HepG2 (cell line): ENCODE results near the gene MNX1. TPM values are rescaled to one million over a fixed set of nuclear protein-coding genes. Genes with fewer than 3 reads are reported as not detected.

Source experiments
- CREB1 ChIP-seq, 2 experiments: fragments of 450-650 bp in 1 of 2; IDR thresholded peaks; 2 replicates each; pipeline ENCODE4 v1.6.1; 2016 to 2017; ENCODE audit warnings: control low read depth in 1 of 2, mild to moderate bottlenecking in 1 of 2, missing compliant biosample characterization in 1 of 2, missing genetic modification characterization in 1 of 2
- DMAP1 ChIP-seq: IDR thresholded peaks from 2 replicates; pipeline ENCODE4 v1.6.1; 2016
- GRHL1 ChIP-seq: sonication (generic); formaldehyde crosslinking; conservative IDR thresholded peaks from 2 replicates; pipeline ENCODE4 v1.8.0; 2022; ENCODE audit warnings: missing genetic modification reagents
- HDAC2 ChIP-seq: sonication (generic); formaldehyde crosslinking; IDR thresholded peaks from 2 replicates; pipeline ENCODE4 v1.4.0; 2020; ENCODE audit warnings: missing genetic modification reagents
- HES4 ChIP-seq: sonication (generic); formaldehyde crosslinking; IDR thresholded peaks from 2 replicates; pipeline ENCODE4 v1.9.0; 2021; ENCODE audit warnings: mild to moderate bottlenecking, missing genetic modification reagents, borderline replicate concordance
- HNF1B ChIP-seq: sonication (generic); formaldehyde crosslinking; IDR thresholded peaks from 2 replicates; pipeline ENCODE4 v1.5.1; 2020; ENCODE audit warnings: mild to moderate bottlenecking, moderate library complexity, missing genetic modification reagents
- HOXA9 ChIP-seq: sonication (generic); formaldehyde crosslinking; IDR thresholded peaks from 2 replicates; pipeline ENCODE4 v1.8.1; 2022; ENCODE audit warnings: missing genetic modification reagents, mild to moderate bottlenecking, moderate library complexity, borderline replicate concordance
- MEIS1 ChIP-seq: sonication (generic); formaldehyde crosslinking; IDR thresholded peaks from 2 replicates; pipeline ENCODE4 v1.9.0; 2021; ENCODE audit warnings: mild to moderate bottlenecking, missing genetic modification reagents, moderate library complexity, borderline replicate concordance
- USF2 ChIP-seq, 2 experiments: sonication (generic) in 1 of 2; formaldehyde crosslinking in 1 of 2; IDR thresholded peaks; 2 replicates each; pipeline versions ENCODE4 v1.5.1 to v1.6.1; 2011 to 2020; ENCODE audit warnings: borderline replicate concordance in 1 of 2, low read depth in 1 of 2, low read length in 1 of 2, mild to moderate bottlenecking in 1 of 2, missing genetic modification reagents in 1 of 2, moderate library complexity in 1 of 2
- ZBTB3 ChIP-seq: sonication (generic); formaldehyde crosslinking; IDR thresholded peaks from 2 replicates; pipeline ENCODE4 v1.4.0; 2020; ENCODE audit warnings: low read depth, mild to moderate bottlenecking, moderate library complexity, missing genetic modification reagents, borderline replicate concordance
- ZMYM2 ChIP-seq: sonication (generic); formaldehyde crosslinking; IDR thresholded peaks from 2 replicates; pipeline ENCODE4 v1.8.0; 2022; ENCODE audit warnings: mild to moderate bottlenecking, missing genetic modification reagents
- ZNF563 ChIP-seq: sonication (generic); formaldehyde crosslinking; IDR thresholded peaks from 2 replicates; pipeline ENCODE4 v1.8.0; 2022; ENCODE audit warnings: mild to moderate bottlenecking, moderate library complexity, missing genetic modification reagents
- ZNF724P ChIP-seq: sonication (generic); formaldehyde crosslinking; IDR thresholded peaks from 2 replicates; pipeline ENCODE4 v1.8.0; 2022; ENCODE audit warnings: missing genetic modification reagents, borderline replicate concordance
- ZSCAN25 ChIP-seq: sonication (generic); formaldehyde crosslinking; IDR thresholded peaks from 2 replicates; pipeline ENCODE4 v1.8.0; 2022; ENCODE audit warnings: mild to moderate bottlenecking, missing genetic modification reagents
- ZUFSP ChIP-seq: sonication (generic); formaldehyde crosslinking; IDR thresholded peaks from 2 replicates; pipeline ENCODE4 v1.9.0; 2021; ENCODE audit warnings: missing genetic modification reagents, mild to moderate bottlenecking, borderline replicate concordance
- ZZZ3 ChIP-seq: sonication (generic); formaldehyde crosslinking; IDR thresholded peaks from 2 replicates; pipeline ENCODE4 v1.4.0; 2020; ENCODE audit warnings: missing genetic modification reagents, mild to moderate bottlenecking, borderline replicate concordance
- polyA plus RNA-seq, 8 experiments: library from polyadenylated mRNA; depleted of rRNA in 3 of 8; stranded (reverse) in 7 of 8; unstranded in 1 of 8; fragments of >200 nt; fragmentation: Illumina TruSeq in 4 of 8; extraction: Trizol in 4 of 8; gene quantifications; 2 replicates each; pipeline versions ENCODE4 v1.2.1 to v1.2.3, GENCODE V29; 2011 to 2016; ENCODE audit warnings: low read depth in 4 of 8, missing spikeins in 1 of 8, mixed read lengths in 1 of 8; ENCODE audit not compliant: insufficient read depth in 1 of 8
- total RNA-seq, 5 experiments: library from RNA; depleted of rRNA; stranded (reverse); fragments of >200 nt; fragmentation: Illumina TruSeq; extraction: Trizol; gene quantifications; 2 replicates each; pipeline ENCODE4 v1.2.3, GENCODE V29; 2016; ENCODE audit warnings: low read depth in 1 of 5

The MNX1 gene
- total and polyA plus RNA-seq, 2 of the 13 experiments (the other 11 are each of a cell fraction or from before 2014, with no cell fraction given): 0.94 to 6.1 TPM

- no peak for TF ChIP-seq ZUFSP (CRISPR knock-in tag)
- TF ChIP-seq ZMYM2 (CRISPR knock-in tag): no peak
- no peak for TF ChIP-seq ZNF724P (CRISPR knock-in tag)
- no peak for TF ChIP-seq GRHL1 (CRISPR knock-in tag)
- peak; percentile 88; the same call in 1 of the 2 replicates for TF ChIP-seq MEIS1 (CRISPR knock-in tag)
- TF ChIP-seq ZNF563: no peak
- peak; percentile 52; the same call in 1 of the 2 replicates for TF ChIP-seq DMAP1 (CRISPR knock-in tag)
- no peak for TF ChIP-seq HOXA9 (CRISPR knock-in tag)
- TF ChIP-seq HDAC2: peak; percentile 61
- TF ChIP-seq USF2 (IDR thresholded peaks at IDR 0.05; ENCODE audit: low read depth, low read length): no peak
- TF ChIP-seq USF2 (CRISPR knock-in tag; IDR thresholded peaks at IDR 0.05; ENCODE audit: borderline replicate concordance): no peak
- TF ChIP-seq ZZZ3 (CRISPR knock-in tag): no peak
- no peak for TF ChIP-seq HES4 (CRISPR knock-in tag)
- no peak; the same call in 1 of the 2 replicates for TF ChIP-seq HNF1B (CRISPR knock-in tag)
- peak; percentile 84; the same call in 1 of the 2 replicates for TF ChIP-seq ZSCAN25 (CRISPR knock-in tag)
- TF ChIP-seq ZBTB3 (CRISPR knock-in tag): no peak
- peak; percentile 25; the same call in 1 of the 2 replicates for TF ChIP-seq CREB1 (IDR thresholded peaks at IDR 0.05)
- no peak for TF ChIP-seq CREB1 (CRISPR knock-in tag; IDR thresholded peaks at IDR 0.05)
These were observed 21.9 kb downstream of the MNX1 start (continued) for GRCh38 chr7:156988343-156989185.
